ENCODE data around the gene NBAS. TPM values are rescaled to one million over a fixed set of nuclear protein-coding genes. Genes with fewer than 3 reads are reported as not detected.

NBAS gene
- total and polyA plus RNA-seq, 7 donors, result 19.5 to 52.8 (median 27.0) TPM

GRCh38 chr2:15195813-15196212, 365.3 kb downstream of the NBAS start:
- intact Hi-C loops (cut with DNase I), result no loop called here
- ATAC-seq (no peak), DNase-seq (no peak)
- 72 to 83% (median 77%) methylated on average over 4 of the region's 4 CpGs for WGBS, 3 donors
- no peak overlapping the region for H3K4me3 ChIP-seq
- H3K27ac ChIP-seq, result no peak overlapping the region
- H3K4me1 ChIP-seq, result no peaks in the 10 kb centered on the region
- H3K9me3 ChIP-seq, result no peaks in the 10 kb centered on the region
- TF ChIP-seq, protein P1, sequence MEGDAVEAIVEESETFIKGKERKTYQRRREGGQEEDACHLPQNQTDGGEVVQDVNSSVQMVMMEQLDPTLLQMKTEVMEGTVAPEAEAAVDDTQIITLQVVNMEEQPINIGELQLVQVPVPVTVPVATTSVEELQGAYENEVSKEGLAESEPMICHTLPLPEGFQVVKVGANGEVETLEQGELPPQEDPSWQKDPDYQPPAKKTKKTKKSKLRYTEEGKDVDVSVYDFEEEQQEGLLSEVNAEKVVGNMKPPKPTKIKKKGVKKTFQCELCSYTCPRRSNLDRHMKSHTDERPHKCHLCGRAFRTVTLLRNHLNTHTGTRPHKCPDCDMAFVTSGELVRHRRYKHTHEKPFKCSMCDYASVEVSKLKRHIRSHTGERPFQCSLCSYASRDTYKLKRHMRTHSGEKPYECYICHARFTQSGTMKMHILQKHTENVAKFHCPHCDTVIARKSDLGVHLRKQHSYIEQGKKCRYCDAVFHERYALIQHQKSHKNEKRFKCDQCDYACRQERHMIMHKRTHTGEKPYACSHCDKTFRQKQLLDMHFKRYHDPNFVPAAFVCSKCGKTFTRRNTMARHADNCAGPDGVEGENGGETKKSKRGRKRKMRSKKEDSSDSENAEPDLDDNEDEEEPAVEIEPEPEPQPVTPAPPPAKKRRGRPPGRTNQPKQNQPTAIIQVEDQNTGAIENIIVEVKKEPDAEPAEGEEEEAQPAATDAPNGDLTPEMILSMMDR (IDR thresholded peaks at IDR 0.05), result no peak
- H3K36me3 ChIP-seq (ENCODE audit: insufficient read depth in 1 of 2, low read depth in 1 of 2), result no peaks in the 10 kb centered on the region
- no peaks in the 10 kb centered on the region for H3K27me3 ChIP-seq (ENCODE audit: insufficient read depth in 3 of 3, low read length in 2 of 3)

GRCh38 chr2:15191789-15192188, 369.3 kb downstream of the NBAS start:
- Histone ChIP-seq H3K36me3 (ENCODE audit: insufficient read depth in 1 of 2, low read depth in 1 of 2) (peaks cover 2 to 21% of the 10 kb centered on the region in 2 donors), H3K27ac (no peak overlapping the region), H3K4me3 (no peak overlapping the region), H3K9me3 (no peaks in the 10 kb centered on the region), H3K4me1 (no peaks in the 10 kb centered on the region), H3K27me3 (ENCODE audit: insufficient read depth in 3 of 3, low read length in 2 of 3) (no peaks in the 10 kb centered on the region)
- no peak for DNase-seq
- no peak for ATAC-seq
- TF ChIP-seq, protein P1 (IDR thresholded peaks at IDR 0.05), result no peak
- intact Hi-C loops (cut with DNase I), result no loop called here
- WGBS, 3 donors, result 97 to 99% (median 97%) methylated on average over 4 of the region's 4 CpGs

DNA sequence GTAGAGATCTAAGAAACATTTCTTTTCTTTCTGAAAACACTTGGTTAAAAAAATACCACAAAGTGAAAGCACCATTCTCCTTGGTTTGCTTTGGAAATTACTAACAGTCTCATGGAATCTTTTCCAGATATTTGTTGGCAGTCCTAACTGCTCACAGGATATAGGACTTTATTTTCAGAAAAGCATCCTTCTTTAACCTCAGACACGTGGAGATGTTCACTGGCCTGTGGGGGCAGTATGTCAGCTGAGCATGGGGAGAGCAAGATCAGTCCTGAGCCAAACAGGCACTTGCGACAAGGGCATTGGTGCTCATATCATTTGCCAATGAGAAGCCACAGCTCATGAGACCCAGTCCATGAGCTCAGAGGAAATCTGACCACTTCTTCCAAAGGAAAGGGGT, 371.9 kb downstream of the NBAS start:
- Histone ChIP-seq H3K27ac (no peak overlapping the region), H3K9me3 (no peaks in the 10 kb centered on the region), H3K27me3 (ENCODE audit: insufficient read depth in 3 of 3, low read length in 2 of 3) (no peaks in the 10 kb centered on the region), H3K36me3 (ENCODE audit: insufficient read depth in 1 of 2, low read depth in 1 of 2) (peaks cover 12 to 25% of the 10 kb centered on the region in 2 donors), H3K4me1 (no peaks in the 10 kb centered on the region), H3K4me3 (no peak overlapping the region)
- TF ChIP-seq, protein P1 (IDR thresholded peaks at IDR 0.05), result no peak
- no peak for DNase-seq
- intact Hi-C loops (cut with DNase I), result no loop called here
- 42 to 58% (median 47%) methylated on average over 2 of the region's 2 CpGs for WGBS, 3 donors
- no peak for ATAC-seq

DNA sequence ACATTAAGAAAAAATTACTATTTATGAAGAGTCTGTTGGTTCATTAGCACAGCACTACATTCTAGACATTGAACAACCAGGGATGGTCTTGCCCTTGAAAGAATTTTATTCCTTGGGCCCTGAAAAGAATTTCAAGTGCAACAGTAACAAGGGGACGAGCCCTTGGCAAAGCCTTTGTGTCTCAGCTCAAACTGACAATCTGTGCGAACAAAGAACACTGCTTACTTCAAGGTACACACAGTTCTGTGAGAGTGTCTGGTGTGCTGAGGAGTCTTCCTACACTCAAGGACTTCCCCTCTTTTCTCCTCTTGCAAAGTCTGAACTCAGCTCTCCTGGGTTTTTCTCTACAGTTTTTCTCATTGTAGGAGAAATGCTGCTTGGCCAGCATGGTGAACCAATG, 373.4 kb downstream of the NBAS start:
- DNase-seq (no peak), ATAC-seq (no peak)
- intact Hi-C loops (cut with DNase I), result no loop called here
- H3K4me3 ChIP-seq, result no peak overlapping the region
- TF ChIP-seq, protein P1 (IDR thresholded peaks at IDR 0.05), result no peak
- no peaks in the 10 kb centered on the region for H3K27me3 ChIP-seq (ENCODE audit: insufficient read depth in 3 of 3, low read length in 2 of 3)
- H3K4me1 ChIP-seq, result no peaks in the 10 kb centered on the region
- WGBS, 3 donors, result 93 to 98% (median 96%) methylated on average over 2 of the region's 2 CpGs
- H3K27ac ChIP-seq, result no peak overlapping the region
- H3K36me3 ChIP-seq (ENCODE audit: insufficient read depth in 1 of 2, low read depth in 1 of 2), result peaks cover 12 to 25% of the 10 kb centered on the region in 2 donors
- H3K9me3 ChIP-seq, result no peaks in the 10 kb centered on the region

GRCh38 chr2:15186118-15186517, 375.0 kb downstream of the NBAS start:
- H3K27ac ChIP-seq, result no peak overlapping the region
- DNase-seq (no peak), ATAC-seq (no peak)
- no peaks in the 10 kb centered on the region for H3K4me1 ChIP-seq
- WGBS, 3 donors, result 95 to 97% (median 97%) methylated on average over 2 of the region's 2 CpGs
- intact Hi-C loops (cut with DNase I), result no loop called here
- TF ChIP-seq, protein P1 (IDR thresholded peaks at IDR 0.05), result no peak
- H3K9me3 ChIP-seq, result no peaks in the 10 kb centered on the region
- peaks cover 12 to 25% of the 10 kb centered on the region in 2 donors for H3K36me3 ChIP-seq (ENCODE audit: insufficient read depth in 1 of 2, low read depth in 1 of 2)
- H3K4me3 ChIP-seq, result no peak overlapping the region
- H3K27me3 ChIP-seq (ENCODE audit: insufficient read depth in 3 of 3, low read length in 2 of 3), result no peaks in the 10 kb centered on the region

Measured in psoas muscle (tissue), 8 donors.